Stimulated activated CD8-positive, alpha-beta memory T cell treated with anti-CD3 and anti-CD28 coated beads, Interleukin-4, amount 100 ng/mL, for 24 hours (primary cell): ENCODE measurements around the gene ANKS6.

Experiments used
- DNase-seq: peaks from one replicate; pipeline ENCODE4 v3.0.0-alpha.2; 2020; ENCODE audit warnings: low read depth

Gene ANKS6

GRCh38 chr9:98790842-98791607 lies 5.3 kb downstream of the ANKS6 start:
- DNase-seq: peak; percentile 38

DNA sequence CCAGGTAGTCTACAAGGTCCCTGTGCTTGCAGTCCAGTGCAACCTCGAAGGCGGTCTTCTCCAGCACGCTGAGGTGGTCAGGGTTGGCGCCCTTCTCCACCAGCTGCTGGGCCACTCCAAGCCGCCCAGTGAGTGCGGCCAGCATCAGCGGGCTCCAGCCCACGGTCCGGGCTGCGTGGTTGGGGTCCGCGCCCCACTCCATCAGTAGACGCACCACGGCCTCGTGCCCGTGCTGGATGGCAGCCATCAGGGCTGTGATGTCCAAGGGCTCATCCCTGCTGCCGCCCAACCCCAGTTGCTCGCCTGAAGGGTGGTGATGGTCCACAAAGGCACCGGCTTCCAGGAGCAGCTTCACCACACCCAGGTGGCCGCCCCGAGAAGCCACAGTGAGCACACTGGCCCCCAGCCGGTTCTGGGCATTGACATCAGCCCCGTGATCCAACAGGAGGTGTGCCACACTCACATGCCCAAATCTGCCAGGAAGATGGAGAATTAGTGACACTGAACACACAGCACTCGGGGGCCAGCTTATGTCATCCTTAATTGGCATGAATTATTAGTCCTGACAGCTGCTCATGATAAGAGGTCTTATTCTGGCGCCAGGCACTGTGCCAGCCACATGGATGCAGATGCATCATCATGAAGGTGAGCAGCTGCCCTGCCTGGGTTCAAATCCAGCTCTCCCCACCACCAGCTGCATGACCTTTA lies 6.1 kb downstream of the ANKS6 start:
- DNase-seq: no peak

DNA sequence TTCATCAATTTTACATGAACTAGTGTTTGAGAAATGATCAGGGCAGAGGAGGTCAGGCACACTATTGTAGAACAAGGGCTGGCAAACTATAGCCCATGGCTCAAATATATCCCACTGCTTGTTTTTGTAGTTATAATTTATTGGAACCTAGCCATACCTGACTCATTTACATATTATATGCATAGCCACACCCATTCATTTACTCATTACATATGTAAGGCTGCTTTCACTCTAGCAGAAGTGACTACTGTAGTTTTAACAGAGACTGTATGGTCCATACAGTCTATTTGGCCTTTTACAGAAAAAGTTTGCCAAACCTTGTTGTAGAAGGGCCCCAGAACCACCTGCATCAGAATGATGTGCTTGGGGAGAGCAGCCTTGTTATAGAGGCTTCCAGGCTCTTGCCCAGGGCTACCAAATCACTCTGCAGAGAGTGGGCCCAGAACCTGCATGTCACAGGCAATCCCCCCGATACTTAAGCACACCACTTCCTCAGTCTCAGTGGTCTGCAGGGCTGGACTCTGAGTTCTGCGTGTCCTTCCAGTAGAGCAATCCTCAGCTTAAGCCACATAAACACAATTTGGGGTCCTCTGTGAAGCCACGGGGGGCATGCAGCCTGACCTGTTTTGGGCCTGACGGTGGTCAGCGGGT lies 6.7 kb downstream of the ANKS6 start:
- no peak for DNase-seq

DNA sequence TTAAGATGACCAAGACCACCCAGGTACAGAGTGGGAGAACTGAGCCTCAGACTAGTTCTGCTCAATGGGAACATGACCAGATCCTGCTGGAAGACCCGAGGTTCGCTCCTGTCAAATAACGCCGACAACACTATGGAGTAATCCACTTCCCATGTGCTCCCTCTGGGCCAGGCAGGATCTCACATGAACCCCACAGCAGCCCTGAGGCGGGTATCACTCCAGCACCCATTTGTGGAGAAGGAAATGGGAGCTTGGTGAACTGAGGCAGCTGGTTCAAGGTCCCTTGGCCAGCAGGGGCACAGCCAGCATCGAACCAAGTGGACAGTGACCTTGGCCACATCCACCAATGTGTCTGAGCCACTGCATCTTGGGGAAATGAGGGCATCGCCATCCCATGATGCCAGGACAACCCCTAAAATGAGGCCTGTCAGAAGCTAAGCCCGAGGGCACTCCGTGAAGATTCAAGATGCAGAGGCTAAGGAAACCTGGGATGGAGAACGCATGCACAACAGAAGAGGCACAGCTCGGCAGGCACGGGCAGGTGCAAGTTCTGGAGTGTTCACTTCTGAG lies 8.5 kb downstream of the ANKS6 start:
- DNase-seq: no peak

DNA sequence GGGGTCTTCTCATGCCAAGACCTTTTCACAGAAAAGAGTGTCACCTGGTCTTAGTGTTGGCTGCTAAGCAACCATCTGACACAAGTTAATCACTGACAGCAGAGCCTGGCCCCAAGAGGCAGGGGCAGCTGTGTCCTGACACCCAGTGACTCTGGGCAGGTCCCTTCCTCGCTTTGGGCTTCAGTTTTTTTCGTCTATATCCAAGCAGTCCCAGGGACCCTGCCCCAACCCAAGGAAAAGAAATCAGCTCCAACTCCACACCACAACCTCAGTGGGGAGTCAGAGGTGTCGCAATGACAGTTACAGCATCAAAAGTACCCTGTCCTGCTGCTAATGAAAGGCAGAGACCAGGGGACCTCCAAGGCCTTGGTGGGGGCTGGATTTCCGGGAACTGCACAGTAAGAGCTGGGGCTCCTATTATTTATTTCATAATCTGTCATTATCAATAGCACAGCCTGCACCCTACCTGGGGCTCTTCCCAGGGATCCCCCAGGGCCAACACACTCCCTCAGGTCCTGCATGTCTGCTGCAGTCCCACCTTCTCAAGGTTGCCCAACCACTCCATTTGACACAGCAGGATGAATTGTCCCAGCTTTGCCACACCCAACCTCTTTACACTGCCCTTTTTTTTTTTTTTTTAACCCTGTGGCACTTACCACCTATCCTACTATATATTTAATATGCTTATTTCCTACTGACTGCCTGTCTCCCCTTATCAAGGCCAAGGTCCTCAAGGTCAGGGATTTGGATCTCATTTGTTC lies 9.4 kb downstream of the ANKS6 start:
- no peak for DNase-seq

DNA sequence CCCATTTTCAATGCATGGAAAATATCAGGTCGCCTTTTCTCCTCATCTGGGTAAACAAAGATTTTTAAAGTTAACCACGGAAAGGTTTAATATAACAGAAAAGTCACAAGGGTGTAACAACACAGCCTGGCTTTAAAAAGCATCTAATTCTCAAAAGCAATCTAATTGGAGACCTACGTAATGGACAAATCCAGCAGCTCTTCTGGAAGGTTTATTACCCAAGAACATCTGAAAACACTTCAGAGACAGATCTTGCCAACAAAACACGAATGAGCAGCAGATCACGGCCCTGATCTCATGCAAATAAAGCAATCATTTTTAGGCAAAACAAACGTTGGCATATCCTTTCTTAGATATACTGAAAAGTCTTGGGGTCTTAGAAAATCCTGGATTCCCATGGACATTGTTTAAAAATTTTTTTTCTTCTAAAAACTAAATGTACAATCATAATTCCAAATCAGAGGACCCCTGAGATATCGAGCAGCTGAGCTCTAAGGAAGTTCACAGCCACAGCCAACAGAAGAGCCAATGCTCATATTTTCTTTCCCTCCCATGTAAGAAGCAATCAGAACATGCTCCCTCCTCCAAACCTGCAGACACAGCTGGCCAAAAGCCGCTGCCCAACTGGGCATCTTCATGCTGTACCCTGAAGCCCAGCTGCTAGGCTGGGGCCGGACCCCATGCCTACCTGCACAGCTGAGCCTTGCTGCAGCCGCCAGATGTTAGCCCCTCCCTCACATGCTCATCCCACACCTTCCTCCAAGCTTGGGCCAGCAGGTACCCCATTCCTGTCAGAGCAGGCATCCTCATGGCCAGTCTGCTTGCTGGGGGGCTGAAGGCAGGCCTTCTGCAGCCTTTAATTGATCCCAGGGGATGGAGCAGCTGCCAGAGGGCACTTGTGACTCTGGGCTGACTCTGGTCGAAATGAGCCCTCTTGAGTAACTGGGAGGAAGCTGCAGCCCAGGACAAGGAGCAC lies 11.2 kb downstream of the ANKS6 start:
- no peak for DNase-seq

GRCh38 chr9:98783518-98784226 lies 12.7 kb downstream of the ANKS6 start:
- DNase-seq: no peak

GRCh38 chr9:98781588-98782383 lies 14.6 kb downstream of the ANKS6 start:
- DNase-seq: no peak

- DNase-seq: no peak
Measured at GRCh38 chr9:98780059-98780749, 16.2 kb downstream of the ANKS6 start.

- DNase-seq: no peak
Measured at GRCh38 chr9:98778711-98779530, 17.4 kb downstream of the ANKS6 start.

DNA sequence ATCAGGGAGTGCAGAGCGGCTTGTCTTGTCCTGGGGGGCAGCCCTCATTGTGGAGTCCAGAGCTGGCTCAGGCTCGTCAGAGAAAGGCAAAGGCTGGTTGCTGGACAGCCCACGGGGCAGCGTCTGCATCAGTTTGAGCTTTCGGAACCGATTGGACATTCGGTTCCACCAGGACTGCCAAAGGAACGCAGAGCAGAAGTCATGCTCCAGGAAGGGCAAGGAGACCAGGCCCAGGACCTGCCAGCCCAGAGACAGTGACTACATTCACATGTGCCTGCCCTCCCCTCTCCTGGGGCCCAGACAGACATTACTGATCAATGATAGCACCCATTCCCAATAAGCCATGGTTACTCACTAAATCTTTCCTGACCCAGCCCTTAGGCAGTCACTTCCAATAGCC lies 18.1 kb downstream of the ANKS6 start:
- DNase-seq: no peak

DNA sequence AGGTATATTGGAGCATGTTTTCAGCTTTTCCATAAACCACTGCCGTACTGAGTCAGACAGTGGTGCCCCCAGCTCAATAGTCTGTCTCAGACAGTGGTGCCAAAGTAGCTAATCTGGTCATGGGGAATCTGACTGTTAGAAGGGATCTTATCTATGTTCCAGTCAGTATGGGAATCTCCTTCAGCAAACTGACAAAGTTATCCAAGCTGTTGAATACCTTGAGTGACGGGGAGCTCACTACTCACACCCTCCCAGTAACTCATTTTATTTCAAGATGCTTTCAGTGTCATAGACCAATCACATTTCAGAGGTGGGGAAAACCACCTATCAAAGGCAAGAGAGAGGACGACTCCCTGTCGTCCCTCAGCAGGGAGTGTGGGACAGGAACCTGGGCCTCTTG lies 18.7 kb downstream of the ANKS6 start:
- DNase-seq: no peak

GRCh38 chr9:98775831-98776441 lies 20.4 kb downstream of the ANKS6 start:
- DNase-seq: peak; percentile 7

DNA sequence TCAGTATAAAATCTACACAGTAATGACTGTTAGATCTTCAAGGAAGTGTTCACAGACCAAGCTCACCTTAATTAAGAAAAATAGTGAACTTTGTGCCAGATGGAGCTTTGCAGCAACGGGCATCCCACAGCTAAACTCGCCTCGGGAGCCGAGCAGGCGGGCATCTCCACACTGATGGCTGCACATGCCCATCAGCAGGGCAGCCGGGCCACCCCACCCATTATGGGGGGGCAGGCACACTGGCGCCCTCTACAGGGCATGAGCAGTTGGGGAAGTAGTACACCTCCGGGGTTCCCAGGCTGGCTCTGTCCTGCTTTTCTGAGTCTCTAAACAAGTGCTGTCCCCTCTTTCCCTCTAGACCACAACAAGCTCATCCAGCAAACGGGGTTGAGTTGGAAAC lies 21.6 kb downstream of the ANKS6 start:
- no peak for DNase-seq

DNA sequence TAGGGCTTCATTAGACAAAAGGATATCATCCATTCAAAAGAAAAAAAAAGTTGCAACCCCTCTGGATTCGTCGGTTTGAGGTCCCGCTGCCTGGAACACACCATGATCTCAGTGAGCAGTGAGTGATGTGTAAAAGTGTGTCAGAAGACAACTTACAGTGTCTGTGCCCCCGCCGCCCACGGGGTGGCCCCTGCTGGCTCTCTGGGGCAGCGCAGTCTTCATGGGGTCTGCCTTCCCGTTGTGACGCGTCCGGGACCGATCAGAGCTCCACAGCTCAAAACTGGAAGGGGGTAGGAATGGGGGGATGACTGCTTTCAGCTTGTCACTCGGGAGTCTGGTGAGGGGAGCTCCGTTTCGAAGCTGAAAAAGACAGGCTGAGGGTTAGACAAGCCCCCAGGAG lies 22.6 kb downstream of the ANKS6 start:
- DNase-seq: no peak

DNA sequence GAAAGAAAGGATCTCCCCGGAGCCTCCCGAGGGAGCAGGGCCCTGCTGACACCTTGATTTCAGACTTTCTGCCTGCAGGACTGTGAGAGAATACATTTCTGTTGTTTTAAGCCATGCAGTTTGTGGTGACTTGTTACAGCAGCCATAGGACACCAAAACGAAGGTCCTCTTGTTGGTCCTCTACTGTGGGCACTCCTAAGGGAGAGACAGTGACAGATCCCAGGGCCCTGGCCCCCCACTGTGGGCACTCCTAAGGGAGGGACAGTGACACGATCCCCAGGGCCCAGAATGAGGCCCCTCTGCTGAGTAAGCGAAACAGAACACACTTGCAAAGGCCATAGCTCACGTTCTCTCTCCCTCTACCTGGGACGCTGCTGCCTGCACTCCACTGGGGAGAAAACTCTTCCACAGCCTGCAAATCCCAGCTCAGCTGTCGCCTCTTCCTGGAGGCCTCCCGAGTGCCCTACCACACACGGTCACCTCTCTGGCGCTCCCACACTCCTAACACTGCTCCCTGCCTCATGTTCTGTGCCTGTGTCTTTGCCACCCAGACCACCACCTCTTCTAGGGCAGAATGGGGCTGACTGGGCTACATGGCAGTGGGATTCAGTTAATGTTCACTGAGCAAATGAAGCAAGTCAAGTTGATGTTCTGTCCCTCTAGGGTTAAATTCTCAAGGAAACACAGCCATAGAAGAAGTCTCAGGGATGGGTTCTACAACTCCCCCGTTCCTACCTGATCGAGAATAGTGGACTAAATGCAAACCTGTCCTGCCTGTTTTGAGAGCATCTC lies 23.8 kb downstream of the ANKS6 start:
- DNase-seq: no peak
